Tibial nerve (tissue), 4 donors: ENCODE measurements around the gene DDN. TPM values are rescaled to one million over a fixed set of nuclear protein-coding genes. Genes with fewer than 3 reads are reported as not detected.

Experiments
- DNase-seq, 2 donors: peaks; one replicate each; pipeline ENCODE4 v3.0.0-alpha.2; 2019; ENCODE audit warnings: low spot score in 2 of 2
- H3K27ac ChIP-seq, 4 donors: fragments of 200-600 bp; sonication (generic) in 3 of 4; one replicate each; pipeline ENCODE4 v1.5.1; 2017 to 2019; ENCODE audit warnings: mild to moderate bottlenecking in 1 of 4
- H3K27me3 ChIP-seq, 2 donors: fragments of 200-600 bp; sonication (generic) in 1 of 2; one replicate each; pipeline versions ENCODE4 v1.5.1 to v1.6.0; 2017 to 2019
- H3K36me3 ChIP-seq, 3 donors: fragments of 200-600 bp; sonication (generic); one replicate each; pipeline ENCODE4 v1.5.1; 2018 to 2019
- H3K4me1 ChIP-seq, 4 donors: fragments of 200-600 bp; sonication (generic) in 3 of 4; one replicate each; pipeline ENCODE4 v1.5.1; 2017 to 2019
- H3K4me3 ChIP-seq, 4 donors: fragments of 200-600 bp; sonication (generic) in 3 of 4; one replicate each; pipeline ENCODE4 v1.5.1; 2017 to 2019; ENCODE audit warnings: mild to moderate bottlenecking in 1 of 4, moderate library complexity in 1 of 4
- H3K9me3 ChIP-seq, 4 donors: fragments of 200-600 bp; sonication (generic) in 3 of 4; one replicate each; pipeline ENCODE4 v1.5.1; 2017 to 2019
- CTCF ChIP-seq, 5 experiments: fragments of 200-600 bp in 3 of 5; fragments of 450-650 bp in 2 of 5; sonication (generic) in 3 of 5; IDR thresholded peaks; one replicate each; pipeline ENCODE4 v1.5.1; 2016 to 2019; ENCODE audit warnings: antibody characterized with exemption in 5 of 5, mild to moderate bottlenecking in 3 of 5, moderate library complexity in 2 of 5
- EP300 ChIP-seq, 2 donors: sonication (generic); formaldehyde crosslinking; IDR thresholded peaks; one replicate each; pipeline ENCODE4 v1.6.1; 2017; ENCODE audit warnings: antibody characterized with exemption in 2 of 2, mild to moderate bottlenecking in 1 of 2
- POLR2A ChIP-seq, 2 donors: fragments of 450-650 bp; IDR thresholded peaks; one replicate each; pipeline ENCODE4 v1.6.1; 2017; ENCODE audit warnings: antibody characterized with exemption in 2 of 2, mild to moderate bottlenecking in 2 of 2, moderate library complexity in 2 of 2
- whole genome bisulfite sequencing, 2 donors: methylation state at CpG; one replicate each; pipeline ENCODE4 v1.1.5; 2018; 5-methylcytosine and 5-hydroxymethylcytosine counted together
- total RNA-seq, 4 donors: library from RNA; depleted of rRNA; stranded (reverse); fragments of >200 nt; gene quantifications; one replicate each; pipeline ENCODE4 v1.1.0, GENCODE V29; 2016

The DDN gene
- total RNA-seq, 4 donors from 2014 or later: not detected

DNA sequence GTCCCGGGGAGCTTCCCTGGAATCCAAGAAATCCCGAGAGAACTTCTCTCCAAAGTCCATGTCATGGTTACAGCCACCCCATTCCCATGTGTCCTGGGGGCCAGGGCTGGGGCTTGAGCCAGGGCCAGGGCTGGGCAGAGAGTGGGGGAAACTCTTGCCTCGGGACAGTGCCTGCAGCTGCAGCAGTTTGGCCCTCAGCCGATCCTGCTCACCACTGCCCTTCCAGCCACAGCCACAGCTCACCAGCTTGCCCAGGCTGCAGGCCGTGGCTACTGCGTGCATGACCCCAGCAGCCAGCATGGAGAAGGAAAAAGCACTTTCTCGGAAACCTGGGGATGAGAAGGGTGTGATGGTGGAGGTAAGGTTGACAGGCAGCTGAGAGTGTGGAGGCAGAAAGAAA is 31.2 kb downstream of the DDN start:
- WGBS, 2 donors: 75 to 81% methylated on average over 6 of the region's 7 CpGs
- Histone ChIP-seq H3K4me1 (peaks cover 0 to 41% (median 17%) of the 10 kb centered on the region in 4 donors), H3K27ac (no peak overlapping the region), H3K9me3 (no peaks in the 10 kb centered on the region), H3K4me3 (no peak overlapping the region), H3K27me3 (peaks cover 0 to 59% of the 10 kb centered on the region in 2 donors), H3K36me3 (no peaks in the 10 kb centered on the region)
- TF ChIP-seq CTCF (IDR thresholded peaks at IDR 0.05) (no peak), EP300 (IDR thresholded peaks at IDR 0.05) (no peak), POLR2A (IDR thresholded peaks at IDR 0.05) (no peak)
- DNase-seq: no peak

DNA sequence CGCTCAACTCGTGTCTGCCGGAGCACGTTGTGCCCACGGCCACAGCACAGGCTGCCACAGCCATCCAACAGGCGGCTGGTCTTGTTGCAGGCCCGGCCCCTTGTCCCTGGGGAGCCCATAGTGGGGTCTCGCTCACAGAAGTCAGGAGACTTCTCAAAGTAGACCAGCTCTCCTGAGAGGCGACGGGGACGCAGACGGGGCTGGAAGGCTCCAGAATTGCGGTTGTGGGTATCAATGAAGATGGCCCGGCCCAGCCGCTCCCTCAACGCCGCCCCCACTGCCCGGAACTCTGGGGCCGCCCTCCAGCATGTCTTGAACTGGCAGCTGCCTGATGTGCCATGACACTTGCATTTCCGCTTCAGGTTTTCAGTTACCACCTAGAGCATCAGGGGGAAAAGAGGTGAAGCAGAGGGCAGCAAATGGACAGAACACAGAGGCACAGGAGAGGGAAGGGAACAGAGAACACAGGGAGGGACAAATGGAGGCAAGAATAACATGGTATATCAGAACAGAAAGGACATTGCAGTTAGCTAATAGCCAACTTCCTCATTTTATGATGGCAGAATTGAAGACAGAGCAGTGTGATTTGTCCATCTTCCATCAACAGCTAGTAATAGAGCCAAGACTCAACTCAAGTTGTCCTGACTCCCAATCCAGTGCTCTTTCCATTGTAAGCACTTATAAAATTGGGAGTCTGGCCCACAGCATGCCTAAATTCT is 32.8 kb downstream of the DDN start:
- TF ChIP-seq CTCF (IDR thresholded peaks at IDR 0.05) (no peak), POLR2A (IDR thresholded peaks at IDR 0.05) (no peak), EP300 (IDR thresholded peaks at IDR 0.05) (no peak)
- Histone ChIP-seq H3K27me3 (peaks cover 0 to 42% of the 10 kb centered on the region in 2 donors), H3K36me3 (no peaks in the 10 kb centered on the region), H3K4me1 (peaks cover 0 to 24% (median 9%) of the 10 kb centered on the region in 4 donors), H3K27ac (no peak overlapping the region), H3K4me3 (no peak overlapping the region), H3K9me3 (no peaks in the 10 kb centered on the region)
- 51 to 57% methylated on average over 17 to 19 of the region's 20 CpGs for WGBS, 2 donors
- DNase-seq: no peak

DNA sequence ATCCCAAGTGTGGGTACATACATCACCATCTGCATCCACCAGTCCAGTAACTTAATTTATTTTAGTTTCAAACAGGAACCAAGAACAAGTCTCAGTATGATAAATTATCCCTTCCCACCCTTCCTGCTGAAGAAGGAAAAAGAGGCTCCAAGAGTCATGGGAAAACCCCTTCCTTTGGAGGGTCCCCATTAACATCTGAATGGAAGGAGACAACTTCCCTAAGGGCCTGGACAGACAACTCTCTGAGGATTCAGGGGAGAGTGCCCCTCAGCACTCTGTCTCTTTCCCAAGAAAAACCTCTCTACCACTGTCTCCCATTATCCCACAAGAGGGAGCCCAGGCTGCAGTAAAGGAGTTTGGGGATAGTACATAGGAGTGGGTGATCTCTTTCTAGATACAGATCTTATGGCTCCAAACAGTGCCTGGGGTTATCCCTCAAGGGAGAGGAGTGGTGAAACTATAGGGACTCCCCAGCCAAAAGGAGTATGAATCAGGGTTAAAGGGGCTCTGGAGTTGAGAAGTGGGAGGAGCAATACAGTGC is 33.8 kb downstream of the DDN start:
- H3K4me3 ChIP-seq: no peak overlapping the region
- no peak for DNase-seq
- no peak overlapping the region for H3K27ac ChIP-seq
- H3K9me3 ChIP-seq: no peaks in the 10 kb centered on the region
- peaks cover 0 to 32% of the 10 kb centered on the region in 2 donors for H3K27me3 ChIP-seq
- TF ChIP-seq POLR2A (IDR thresholded peaks at IDR 0.05): no peak
- no peak for TF ChIP-seq CTCF (IDR thresholded peaks at IDR 0.05)
- no peak for TF ChIP-seq EP300 (IDR thresholded peaks at IDR 0.05)
- no peaks in the 10 kb centered on the region for H3K36me3 ChIP-seq
- peaks cover 0 to 15% (median 7%) of the 10 kb centered on the region in 4 donors for H3K4me1 ChIP-seq

- H3K4me1 ChIP-seq: peaks cover 0 to 8% (median 3%) of the 10 kb centered on the region in 4 donors
- DNase-seq: no peak
- no peak overlapping the region for H3K4me3 ChIP-seq
- H3K36me3 ChIP-seq: no peaks in the 10 kb centered on the region
- H3K9me3 ChIP-seq: no peaks in the 10 kb centered on the region
- no peak overlapping the region for H3K27ac ChIP-seq
- H3K27me3 ChIP-seq: peaks cover 0 to 17% of the 10 kb centered on the region in 2 donors
- TF ChIP-seq EP300 (IDR thresholded peaks at IDR 0.05): no peak
- TF ChIP-seq POLR2A (IDR thresholded peaks at IDR 0.05): no peak
- no peak for TF ChIP-seq CTCF (IDR thresholded peaks at IDR 0.05)
Observed at GRCh38 chr12:48961801-48962200, 37.4 kb downstream of the DDN start.

- TF ChIP-seq POLR2A (IDR thresholded peaks at IDR 0.05) (no peak), EP300 (IDR thresholded peaks at IDR 0.05) (no peak), CTCF (IDR thresholded peaks at IDR 0.05) (no peak)
- no peak overlapping the region for H3K4me3 ChIP-seq
- WGBS, 2 donors: 42 to 53% methylated on average over 4 of the region's 4 CpGs
- no peak overlapping the region for H3K27ac ChIP-seq
- no peaks in the 10 kb centered on the region for H3K36me3 ChIP-seq
- DNase-seq: no peak
- H3K27me3 ChIP-seq: peaks cover 0 to 15% of the 10 kb centered on the region in 2 donors
- no peaks in the 10 kb centered on the region for H3K9me3 ChIP-seq
- peaks cover 0 to 8% (median 3%) of the 10 kb centered on the region in 4 donors for H3K4me1 ChIP-seq
Observed at GRCh38 chr12:48961331-48961730, 37.8 kb downstream of the DDN start.
